Activated naive CD4-positive, alpha-beta T cell treated with anti-CD3 and anti-CD28 coated beads for 36 hours (primary cell): ENCODE data around the gene FAM120B. TPM values are rescaled to one million over a fixed set of nuclear protein-coding genes. Genes with fewer than 3 reads are reported as not detected.
"Not testable (repeated sequence)": the region's sequence is repeated elsewhere in the genome, so short reads cannot be mapped to it uniquely, and the experiment has no call there.

Experiments used
- CTCF ChIA-PET: fragments of 350-600 bp; sonication (Branson Sonifier 250); formaldehyde crosslinking; loops from one replicate; lab custom pipeline; 2021; ENCODE audit warnings: antibody characterized with exemption; lab: Charles Lee
- DNase-seq: peaks from one replicate; pipeline ENCODE4 v3.0.0-alpha.2; 2020
- H3K27ac Mint-ChIP-seq: one replicate; pipeline ENCODE4 v1.8.0; 2021; ENCODE audit warnings: mild to moderate bottlenecking, mixed read lengths
- H3K27me3 Mint-ChIP-seq: one replicate; pipeline ENCODE4 v1.8.0; 2021; ENCODE audit warnings: low read depth, mixed read lengths
- H3K36me3 Mint-ChIP-seq: one replicate; pipeline ENCODE4 v1.8.0; 2021; ENCODE audit warnings: low read depth, mixed read lengths
- H3K4me1 Mint-ChIP-seq: one replicate; pipeline ENCODE4 v1.8.0; 2021; ENCODE audit warnings: low read depth, mixed read lengths
- H3K4me3 Mint-ChIP-seq: one replicate; pipeline ENCODE4 v1.8.0; 2021; ENCODE audit warnings: mild to moderate bottlenecking, moderate library complexity, mixed read lengths
- H3K9me3 Mint-ChIP-seq: one replicate; pipeline ENCODE4 v1.8.0; 2021; ENCODE audit warnings: mixed read lengths
- intact Hi-C: fragments of 100-400 bp; cut with micrococcal nuclease; formaldehyde crosslinking; loops from one replicate; pipeline ENCODE4 v1.15.1; 2023
- total RNA-seq, 2 experiments: library from RNA; stranded (reverse); gene quantifications; one replicate each; pipeline ENCODE4 v1.2.3, GENCODE V29; 2021

Gene FAM120B, protein sequence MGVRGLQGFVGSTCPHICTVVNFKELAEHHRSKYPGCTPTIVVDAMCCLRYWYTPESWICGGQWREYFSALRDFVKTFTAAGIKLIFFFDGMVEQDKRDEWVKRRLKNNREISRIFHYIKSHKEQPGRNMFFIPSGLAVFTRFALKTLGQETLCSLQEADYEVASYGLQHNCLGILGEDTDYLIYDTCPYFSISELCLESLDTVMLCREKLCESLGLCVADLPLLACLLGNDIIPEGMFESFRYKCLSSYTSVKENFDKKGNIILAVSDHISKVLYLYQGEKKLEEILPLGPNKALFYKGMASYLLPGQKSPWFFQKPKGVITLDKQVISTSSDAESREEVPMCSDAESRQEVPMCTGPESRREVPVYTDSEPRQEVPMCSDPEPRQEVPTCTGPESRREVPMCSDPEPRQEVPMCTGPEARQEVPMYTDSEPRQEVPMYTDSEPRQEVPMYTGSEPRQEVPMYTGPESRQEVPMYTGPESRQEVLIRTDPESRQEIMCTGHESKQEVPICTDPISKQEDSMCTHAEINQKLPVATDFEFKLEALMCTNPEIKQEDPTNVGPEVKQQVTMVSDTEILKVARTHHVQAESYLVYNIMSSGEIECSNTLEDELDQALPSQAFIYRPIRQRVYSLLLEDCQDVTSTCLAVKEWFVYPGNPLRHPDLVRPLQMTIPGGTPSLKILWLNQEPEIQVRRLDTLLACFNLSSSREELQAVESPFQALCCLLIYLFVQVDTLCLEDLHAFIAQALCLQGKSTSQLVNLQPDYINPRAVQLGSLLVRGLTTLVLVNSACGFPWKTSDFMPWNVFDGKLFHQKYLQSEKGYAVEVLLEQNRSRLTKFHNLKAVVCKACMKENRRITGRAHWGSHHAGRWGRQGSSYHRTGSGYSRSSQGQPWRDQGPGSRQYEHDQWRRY
- total RNA-seq: 10 to 100 TPM; 15.5 to 16.1 TPM

GRCh38 chr6:170306324-170307079 is at the start of gene FAM120B:
TSS of gene FAM120B (plus strand) at chr6:170306758. CDS start at chr6:170317391, 10,633 bp downstream.
- H3K4me1 Mint-ChIP-seq: peaks cover 36% of the 10 kb centered on the region
- peaks cover 4% of the 10 kb centered on the region for H3K27me3 Mint-ChIP-seq
- peak; percentile 92 for DNase-seq
- H3K36me3 Mint-ChIP-seq: peaks cover 12% of the 10 kb centered on the region
- intact Hi-C loops: loop anchor here (1.0 to 5.0 kb wide), 6 partner anchors 10 to 314 kb away; partner anchors contain the start of gene PSMB1
- H3K4me3 Mint-ChIP-seq: peak within 1 kb of the TSS; percentile 86
- CTCF ChIA-PET: interaction anchor here (3.6 kb wide), 1 partner anchor 15 kb away, joined by 15 read pairs; the partner anchor contains the start of gene DLL1
- H3K27ac Mint-ChIP-seq: peak within 1 kb of the TSS; percentile 81
- peaks cover 4% of the 10 kb centered on the region for H3K9me3 Mint-ChIP-seq

DNA sequence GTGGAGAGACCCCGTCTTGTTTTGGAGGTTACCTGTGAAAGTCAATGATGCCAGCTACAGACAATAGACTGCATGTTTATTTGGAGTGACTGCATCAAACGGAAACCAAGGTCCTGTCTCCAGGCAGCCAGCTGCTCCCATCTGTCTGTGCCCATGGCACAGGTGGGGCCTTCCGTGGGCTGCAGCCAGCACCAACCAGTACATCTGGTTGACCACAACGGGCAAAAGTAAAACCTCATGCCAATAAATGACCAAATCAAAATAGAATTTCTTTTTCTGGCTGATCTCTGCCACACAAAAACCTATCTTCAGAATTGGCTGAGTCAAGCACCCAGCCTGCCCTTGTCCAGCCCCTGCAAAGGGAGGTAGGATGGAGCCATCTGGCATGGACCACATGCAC is 49.2 kb upstream of the FAM120B start:
- no peak overlapping the region for H3K4me3 Mint-ChIP-seq
- intact Hi-C loops: no loop called here
- H3K27me3 Mint-ChIP-seq: no peaks in the 10 kb centered on the region
- DNase-seq: no peak
- no peaks in the 10 kb centered on the region for H3K36me3 Mint-ChIP-seq
- H3K9me3 Mint-ChIP-seq: no peaks in the 10 kb centered on the region
- no peak overlapping the region for H3K27ac Mint-ChIP-seq
- CTCF ChIA-PET: interaction anchor here (0.6 kb wide), 1 partner anchor 103 kb away, joined by 3 read pairs; no protein-coding TSS in a partner anchor
- H3K4me1 Mint-ChIP-seq: no peaks in the 10 kb centered on the region

DNA sequence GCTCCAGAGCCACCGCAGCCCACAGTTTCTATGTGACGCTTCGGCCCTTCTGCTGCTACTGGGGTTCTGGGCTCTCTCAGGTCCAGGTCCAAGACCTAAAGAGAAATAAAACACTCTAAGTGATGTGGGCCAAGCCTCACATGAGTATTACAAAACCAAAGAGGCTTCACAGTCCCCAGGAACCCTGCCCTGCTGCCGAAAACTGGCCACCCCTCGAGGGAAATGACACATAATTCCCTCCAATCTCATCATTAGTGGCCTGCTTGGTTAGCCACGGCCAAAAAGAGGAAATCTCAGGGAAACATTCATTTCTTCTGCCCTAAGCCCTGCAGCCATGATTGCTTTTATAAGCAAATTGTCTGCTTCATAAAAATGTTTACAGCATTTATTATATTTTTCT is 48.2 kb upstream of the FAM120B start:
- no peak for DNase-seq
- no peak overlapping the region for H3K27ac Mint-ChIP-seq
- H3K36me3 Mint-ChIP-seq: no peaks in the 10 kb centered on the region
- CTCF ChIA-PET: no interaction called here
- H3K4me3 Mint-ChIP-seq: no peak overlapping the region
- intact Hi-C loops: no loop called here
- no peaks in the 10 kb centered on the region for H3K27me3 Mint-ChIP-seq
- no peaks in the 10 kb centered on the region for H3K4me1 Mint-ChIP-seq
- H3K9me3 Mint-ChIP-seq: no peaks in the 10 kb centered on the region

DNA sequence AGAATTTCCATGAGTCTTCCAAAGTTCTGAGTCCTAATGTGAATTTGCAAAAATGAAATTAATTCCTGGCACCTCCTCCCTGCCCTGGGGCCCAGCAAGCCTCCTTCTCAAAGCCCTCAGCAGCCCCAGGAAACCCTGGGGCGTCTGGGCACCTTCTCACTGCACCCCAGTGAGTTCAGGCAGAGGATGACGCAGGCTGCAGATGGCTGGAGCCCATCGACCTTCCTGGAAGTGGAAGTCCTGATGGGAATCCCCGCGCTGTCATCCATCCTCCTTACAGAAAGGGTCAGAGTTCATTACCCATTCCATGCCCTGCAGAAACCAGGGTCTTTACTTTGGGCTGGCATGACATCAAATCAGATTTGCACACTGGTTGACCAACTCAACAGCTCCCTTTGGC is 47.3 kb upstream of the FAM120B start:
- no peak overlapping the region for H3K4me3 Mint-ChIP-seq
- no peaks in the 10 kb centered on the region for H3K9me3 Mint-ChIP-seq
- CTCF ChIA-PET: no interaction called here
- DNase-seq: no peak
- H3K36me3 Mint-ChIP-seq: no peaks in the 10 kb centered on the region
- no peak overlapping the region for H3K27ac Mint-ChIP-seq
- H3K4me1 Mint-ChIP-seq: no peaks in the 10 kb centered on the region
- H3K27me3 Mint-ChIP-seq: no peaks in the 10 kb centered on the region
- intact Hi-C loops: no loop called here

DNA sequence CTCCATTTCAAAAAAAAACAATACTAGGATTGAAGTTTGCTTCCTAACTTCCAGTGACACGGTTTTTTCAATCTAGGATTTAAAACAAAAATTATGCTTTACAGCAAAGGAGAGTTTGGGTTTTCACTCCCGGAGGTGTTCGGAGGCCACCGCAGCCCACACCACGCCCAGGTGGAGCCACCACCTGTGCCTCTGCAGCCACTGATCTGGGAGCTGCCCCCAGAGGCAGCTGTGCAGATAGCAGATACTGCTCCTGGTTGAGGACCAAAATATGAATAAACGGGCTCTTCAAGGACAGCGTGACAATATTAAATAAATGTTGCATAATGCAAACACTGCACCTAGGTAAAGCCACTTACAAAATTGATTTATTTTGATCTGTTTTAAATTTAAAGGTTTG is 45.9 kb upstream of the FAM120B start:
- intact Hi-C loops: no loop called here
- no peak for DNase-seq
- H3K4me1 Mint-ChIP-seq: no peaks in the 10 kb centered on the region
- H3K9me3 Mint-ChIP-seq: no peaks in the 10 kb centered on the region
- no peak overlapping the region for H3K4me3 Mint-ChIP-seq
- CTCF ChIA-PET: no interaction called here
- H3K27ac Mint-ChIP-seq: no peak overlapping the region
- no peaks in the 10 kb centered on the region for H3K27me3 Mint-ChIP-seq
- H3K36me3 Mint-ChIP-seq: no peaks in the 10 kb centered on the region

DNA sequence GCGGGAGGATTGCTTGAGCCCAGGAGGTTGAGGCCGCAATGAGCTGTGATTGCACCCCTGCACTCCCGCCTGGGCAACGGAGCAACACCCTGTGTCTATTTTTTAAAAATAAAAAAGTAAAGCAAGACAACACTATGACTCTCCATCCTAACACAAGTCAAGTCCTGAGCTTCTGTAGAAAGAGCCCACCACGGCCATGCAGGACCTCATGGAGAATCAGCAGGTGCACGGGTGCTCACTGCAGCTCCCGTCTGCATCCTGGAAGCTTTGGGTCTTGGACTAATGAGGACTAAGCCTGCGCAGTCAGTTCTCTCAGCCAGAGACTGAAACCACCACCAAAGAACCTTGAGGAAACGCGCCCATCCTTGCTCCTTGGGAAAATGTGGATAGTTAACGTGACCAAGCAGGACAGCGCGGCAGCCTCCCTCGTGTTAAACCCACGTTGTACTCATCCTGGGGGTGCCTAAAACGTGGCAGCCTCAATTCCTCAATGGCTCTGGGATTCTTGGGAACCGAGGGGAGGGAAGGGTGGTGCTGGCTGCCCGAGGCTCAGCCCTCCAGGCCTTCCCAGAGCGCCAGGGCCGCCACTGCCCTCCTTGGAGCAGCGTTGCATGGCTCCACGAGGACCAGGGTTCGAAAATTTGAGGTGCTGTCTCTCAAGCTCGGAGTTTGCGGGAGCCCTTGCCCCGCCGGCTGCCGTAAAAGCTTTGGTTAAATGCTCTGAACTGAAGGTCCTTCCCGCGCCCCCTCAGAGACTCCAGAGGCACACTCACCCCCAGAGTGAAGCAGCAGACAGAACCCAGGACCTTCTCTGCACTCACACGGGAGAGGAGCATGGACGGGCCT is 44.7 kb upstream of the FAM120B start:
- CTCF ChIA-PET: interaction anchor here (0.6 kb wide), 1 partner anchor 218 kb away, joined by 3 read pairs; no protein-coding TSS in a partner anchor
- no peak overlapping the region for H3K4me3 Mint-ChIP-seq
- intact Hi-C loops: no loop called here
- no peak overlapping the region for H3K27ac Mint-ChIP-seq
- DNase-seq: no peak
- no peaks in the 10 kb centered on the region for H3K9me3 Mint-ChIP-seq
- no peaks in the 10 kb centered on the region for H3K27me3 Mint-ChIP-seq
- H3K36me3 Mint-ChIP-seq: no peaks in the 10 kb centered on the region
- H3K4me1 Mint-ChIP-seq: no peaks in the 10 kb centered on the region

DNA sequence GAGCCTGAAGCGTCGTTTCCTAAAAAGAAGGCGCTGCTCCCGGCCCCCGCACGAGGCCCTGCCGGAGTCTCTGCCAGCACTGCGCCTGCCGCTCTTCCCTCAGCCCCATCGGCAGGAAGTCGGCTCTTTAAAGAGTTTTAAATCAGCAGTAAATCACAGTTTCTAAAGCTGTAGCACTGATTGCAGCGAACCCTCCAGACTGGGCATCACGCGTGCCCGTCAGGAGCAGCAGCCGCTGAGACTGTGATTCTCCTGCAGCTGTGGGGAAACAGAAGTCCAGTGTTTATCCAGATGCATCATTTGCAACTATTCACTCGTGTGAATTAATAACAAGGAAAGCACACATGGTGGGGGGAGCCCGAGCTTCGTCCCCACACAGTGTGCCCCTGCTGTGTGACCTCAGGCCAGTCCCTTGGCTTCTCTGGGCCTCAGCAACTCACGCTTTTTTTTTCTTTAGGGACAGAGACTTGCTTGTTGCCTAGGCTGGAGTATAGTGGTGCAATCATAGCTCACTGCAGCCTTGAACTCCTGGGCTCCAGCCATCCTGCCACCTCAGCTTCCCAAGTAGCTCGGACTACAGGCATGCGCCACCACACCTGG is 44.0 kb upstream of the FAM120B start:
- CTCF ChIA-PET: interaction anchor here (0.6 kb wide), 2 partner anchors 24 to 219 kb away, joined by 3 to 4 read pairs; no protein-coding TSS in a partner anchor
- H3K4me3 Mint-ChIP-seq: no peak overlapping the region
- DNase-seq: no peak
- no peaks in the 10 kb centered on the region for H3K9me3 Mint-ChIP-seq
- no peaks in the 10 kb centered on the region for H3K36me3 Mint-ChIP-seq
- H3K27me3 Mint-ChIP-seq: no peaks in the 10 kb centered on the region
- H3K27ac Mint-ChIP-seq: no peak overlapping the region
- H3K4me1 Mint-ChIP-seq: no peaks in the 10 kb centered on the region
- intact Hi-C loops: no loop called here

GRCh38 chr6:170263410-170263809 is 43.1 kb upstream of the FAM120B start:
- H3K9me3 Mint-ChIP-seq: no peaks in the 10 kb centered on the region
- DNase-seq: no peak
- no peaks in the 10 kb centered on the region for H3K36me3 Mint-ChIP-seq
- CTCF ChIA-PET: no interaction called here
- H3K4me3 Mint-ChIP-seq: no peak overlapping the region
- no peaks in the 10 kb centered on the region for H3K27me3 Mint-ChIP-seq
- no peak overlapping the region for H3K27ac Mint-ChIP-seq
- intact Hi-C loops: no loop called here
- no peaks in the 10 kb centered on the region for H3K4me1 Mint-ChIP-seq

DNA sequence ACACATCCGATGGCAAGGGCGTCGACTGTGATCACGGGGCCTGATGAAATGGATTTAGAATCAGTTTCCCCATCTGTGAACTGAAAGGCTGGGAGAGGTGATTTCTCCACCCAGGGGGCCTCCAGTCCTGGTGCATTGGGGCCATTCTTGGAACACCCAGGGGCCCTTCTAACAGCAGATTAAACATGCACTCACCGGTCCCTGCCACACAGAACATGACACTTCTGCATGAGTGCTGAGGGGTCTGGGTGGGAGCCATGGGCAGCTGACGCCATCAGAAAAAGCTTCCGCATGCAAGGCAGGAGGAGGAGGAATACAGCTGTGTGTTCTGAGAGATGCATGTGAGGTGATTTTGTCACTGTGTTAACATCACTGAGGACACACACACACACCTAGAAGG is 42.5 kb upstream of the FAM120B start:
- Mint-ChIP-seq H3K36me3 (no peaks in the 10 kb centered on the region), H3K9me3 (no peaks in the 10 kb centered on the region), H3K27me3 (no peaks in the 10 kb centered on the region), H3K4me1 (no peaks in the 10 kb centered on the region), H3K27ac (no peak overlapping the region), H3K4me3 (no peak overlapping the region)
- CTCF ChIA-PET: no interaction called here
- DNase-seq: no peak
- intact Hi-C loops: no loop called here

DNA sequence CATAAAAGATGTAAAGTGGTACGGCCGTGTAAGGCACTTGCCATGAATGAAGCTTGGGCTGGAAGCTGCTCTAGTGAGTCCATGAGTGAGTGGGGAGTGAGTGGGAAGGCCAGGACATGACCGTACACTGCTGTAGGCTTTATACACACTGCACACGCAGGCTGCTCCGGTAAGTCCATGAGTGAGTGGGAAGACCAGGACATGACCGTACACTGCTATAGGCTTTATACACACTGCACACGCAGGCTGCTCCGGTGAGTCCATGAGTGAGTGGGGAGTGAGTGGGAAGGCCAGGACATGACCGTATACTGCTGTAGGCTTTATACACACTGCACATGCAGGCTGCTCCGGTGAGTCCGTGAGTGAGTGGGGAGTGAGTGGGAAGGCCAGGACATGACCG is 41.9 kb upstream of the FAM120B start:
- H3K27me3 Mint-ChIP-seq, H3K4me3 Mint-ChIP-seq, H3K36me3 Mint-ChIP-seq, DNase-seq, intact Hi-C loops, H3K4me1 Mint-ChIP-seq, H3K27ac Mint-ChIP-seq, H3K9me3 Mint-ChIP-seq, CTCF ChIA-PET: not testable (repeated sequence)

DNA sequence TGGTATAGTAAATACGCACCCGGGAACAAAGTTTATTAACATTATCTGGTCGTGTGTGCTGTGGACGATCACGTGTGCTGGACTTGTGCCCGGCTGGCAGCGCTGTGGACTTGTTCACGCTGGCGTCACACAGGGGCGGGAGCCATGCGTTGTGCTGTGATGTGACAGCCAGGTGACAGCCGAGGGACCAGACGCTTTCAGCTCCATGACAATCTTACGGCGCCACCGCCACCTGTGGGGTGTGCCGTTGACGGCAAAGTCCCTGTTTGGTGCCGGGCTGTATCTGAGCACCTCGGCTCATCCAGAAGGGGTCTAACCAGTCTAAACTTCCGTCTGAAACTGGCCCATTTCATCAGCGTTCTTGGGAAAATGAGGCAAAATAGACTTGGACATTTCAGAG is 40.9 kb upstream of the FAM120B start:
- CTCF ChIA-PET: interaction anchor here (1.2 kb wide), 1 partner anchor 251 kb away, joined by 3 read pairs; no protein-coding TSS in a partner anchor
- H3K4me3 Mint-ChIP-seq: no peak overlapping the region
- DNase-seq: no peak
- no peaks in the 10 kb centered on the region for H3K27me3 Mint-ChIP-seq
- H3K27ac Mint-ChIP-seq: no peak overlapping the region
- intact Hi-C loops: no loop called here
- no peaks in the 10 kb centered on the region for H3K36me3 Mint-ChIP-seq
- H3K4me1 Mint-ChIP-seq: no peaks in the 10 kb centered on the region
- H3K9me3 Mint-ChIP-seq: no peaks in the 10 kb centered on the region
